Right kidney (tissue), 1 donor: ENCODE results near the gene SLC15A5.

Experiments
- DNase-seq: peaks from one replicate; pipeline ENCODE4 v3.0.0-alpha.2; 2016

SLC15A5 gene

DNA sequence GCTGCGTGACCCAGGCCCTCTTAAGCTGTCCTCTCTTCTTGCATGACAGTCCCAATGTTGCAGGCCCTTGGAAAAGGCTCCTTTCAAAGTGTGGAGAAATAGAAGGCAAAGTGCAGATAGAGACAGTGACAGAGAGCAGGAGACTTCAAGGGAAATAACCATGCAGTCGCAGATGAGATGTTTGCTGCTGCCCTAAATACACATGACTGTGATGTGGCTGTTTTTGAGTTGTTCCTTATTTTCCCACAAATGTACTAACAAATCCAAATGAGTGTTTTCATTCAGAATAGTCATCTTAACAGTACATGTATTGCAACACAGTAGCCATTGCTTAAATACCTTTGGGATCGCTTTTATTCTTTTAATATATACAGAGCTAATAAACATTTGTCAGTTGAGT is 101.6 kb downstream of the SLC15A5 start:
- no peak for DNase-seq

GRCh38 chr12:16174282-16174681 is 103.2 kb downstream of the SLC15A5 start:
- no peak for DNase-seq

DNA sequence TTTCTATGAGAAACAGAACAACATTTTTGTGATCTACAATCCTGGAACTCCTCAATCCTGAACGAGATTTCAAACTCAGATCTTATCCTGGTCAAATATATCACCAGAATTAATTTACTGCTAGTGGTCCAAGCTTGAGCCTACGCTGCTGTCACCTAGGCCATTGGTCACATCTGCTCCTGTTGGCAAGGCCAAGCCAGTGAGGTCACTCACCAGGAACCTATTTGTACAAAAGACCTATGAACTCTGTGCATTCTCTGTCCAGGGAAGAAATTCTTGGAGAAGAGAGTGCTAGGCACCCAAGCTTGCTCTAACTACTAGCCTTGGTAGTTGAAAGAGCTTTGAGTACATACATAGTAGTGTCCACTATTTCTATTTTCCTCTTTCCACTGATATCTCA is 106.1 kb downstream of the SLC15A5 start:
- DNase-seq = no peak

DNA sequence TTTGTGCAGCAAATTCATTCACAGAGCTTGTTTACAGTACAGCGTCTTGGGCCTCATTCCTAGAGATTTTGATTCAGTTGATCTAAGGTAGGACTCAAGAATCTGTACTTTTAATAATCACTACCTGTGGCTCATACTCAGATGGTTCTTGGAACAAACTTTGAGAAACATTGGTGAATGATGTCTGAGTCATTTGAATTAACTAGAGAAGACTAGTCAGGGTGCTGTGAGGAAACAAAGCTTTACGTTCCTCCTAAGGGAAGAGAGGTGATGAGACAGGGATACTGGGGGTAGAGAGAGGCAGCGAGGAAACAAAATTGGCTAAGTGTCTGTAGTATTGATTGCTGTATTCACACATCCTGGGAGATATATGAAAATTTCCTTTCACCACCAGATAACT is 109.4 kb downstream of the SLC15A5 start:
- DNase-seq = no peak

DNA sequence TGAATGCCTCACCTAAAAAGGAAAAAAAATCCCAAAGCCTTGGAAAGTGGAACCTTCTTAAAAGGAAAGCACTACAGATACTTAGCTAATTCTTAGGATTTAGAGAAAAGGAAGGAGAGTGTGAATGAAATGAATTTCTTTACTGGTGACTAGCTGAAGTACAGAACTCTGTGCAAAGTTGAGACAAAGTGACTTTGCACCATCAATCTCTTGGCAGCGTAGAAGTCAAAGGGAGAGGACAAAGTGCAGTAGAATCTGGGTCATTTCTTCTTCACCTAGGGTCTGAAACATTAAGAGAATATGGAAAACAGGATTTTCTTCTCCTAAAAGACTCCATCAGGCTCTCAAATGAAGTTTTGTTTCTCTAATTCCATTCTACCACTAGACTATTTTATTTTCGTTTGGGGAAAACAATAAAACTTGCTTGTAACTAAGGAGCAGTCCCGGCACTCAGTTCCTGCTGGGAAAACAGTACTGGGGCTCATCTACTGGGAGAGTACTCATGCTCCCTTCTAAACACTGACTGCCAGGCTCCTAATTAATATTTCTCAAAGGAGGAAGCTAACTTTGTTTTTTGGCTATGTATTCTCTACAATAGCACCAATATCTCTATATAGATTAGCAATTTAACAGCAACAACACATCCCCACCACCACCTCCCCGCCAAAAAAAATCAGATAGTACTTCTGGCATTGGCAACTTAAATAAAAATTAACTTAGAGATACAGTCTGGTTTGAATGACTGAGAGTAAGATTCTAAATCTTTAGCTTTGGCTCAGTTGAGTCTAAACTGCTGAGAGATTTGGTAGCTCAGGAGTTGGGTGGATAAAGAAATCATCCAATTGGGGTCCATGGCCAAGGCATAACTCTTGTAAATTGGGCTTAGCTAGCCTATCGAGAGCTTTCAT is 110.7 kb downstream of the SLC15A5 start:
- no peak for DNase-seq

GRCh38 chr12:16165506-16165905 is 112.0 kb downstream of the SLC15A5 start:
- peak; percentile 14 for DNase-seq

DNA sequence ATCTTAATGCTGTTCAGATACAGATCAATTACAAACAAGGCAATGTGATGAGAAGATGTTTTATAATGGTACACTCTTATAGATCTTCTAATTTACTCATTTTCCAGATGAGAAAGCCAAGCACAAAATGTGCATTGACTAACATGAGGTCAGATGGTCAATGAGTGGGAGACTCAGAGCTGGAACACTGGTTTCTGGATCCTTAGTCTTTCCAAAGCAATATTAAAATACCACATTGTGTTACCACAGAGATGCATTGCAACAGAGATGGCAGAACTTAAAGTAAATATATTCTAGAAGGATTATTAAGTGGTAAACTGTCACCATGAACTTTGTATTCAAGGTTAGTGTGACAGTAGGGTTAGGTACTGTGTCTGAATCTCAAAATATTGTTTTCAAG is 113.6 kb downstream of the SLC15A5 start:
- no peak for DNase-seq

DNA sequence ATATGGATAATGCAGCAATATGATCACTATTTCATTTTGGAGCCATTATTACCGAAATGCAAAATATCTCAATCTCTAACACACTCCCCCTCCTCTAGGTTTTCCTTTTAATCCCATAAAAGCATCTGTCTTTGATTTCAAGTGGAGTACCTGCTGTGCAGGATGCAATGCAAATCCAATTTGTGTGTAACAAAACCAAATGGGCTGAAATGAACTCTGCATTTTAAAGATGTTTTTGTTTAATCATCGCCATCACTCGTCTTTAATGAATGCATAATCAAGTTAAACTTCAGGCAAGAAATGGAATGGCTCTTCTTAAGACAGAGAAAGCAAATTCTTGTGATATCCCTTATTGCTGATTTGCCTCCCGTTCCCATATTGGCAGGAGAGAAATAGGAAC is 114.3 kb downstream of the SLC15A5 start:
- no peak for DNase-seq

DNA sequence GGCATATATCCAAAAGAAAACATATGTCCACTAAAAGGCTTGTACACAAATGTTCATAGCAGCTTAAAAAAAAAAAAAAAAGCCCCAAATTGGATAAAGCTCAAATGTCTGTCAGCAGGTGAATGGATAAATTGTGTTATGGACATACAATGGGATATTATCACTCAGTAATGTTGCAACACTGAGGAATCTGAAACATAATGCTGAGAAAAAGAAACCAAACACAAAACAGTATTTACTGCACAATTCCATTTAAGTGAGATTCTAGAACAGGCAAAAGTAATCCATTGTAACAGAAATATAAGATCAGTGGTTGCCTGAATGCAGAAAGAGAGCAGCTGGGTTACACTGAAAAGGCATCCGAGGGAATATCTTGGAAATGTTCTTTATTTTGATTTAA is 117.9 kb downstream of the SLC15A5 start:
- DNase-seq = no peak

DNA sequence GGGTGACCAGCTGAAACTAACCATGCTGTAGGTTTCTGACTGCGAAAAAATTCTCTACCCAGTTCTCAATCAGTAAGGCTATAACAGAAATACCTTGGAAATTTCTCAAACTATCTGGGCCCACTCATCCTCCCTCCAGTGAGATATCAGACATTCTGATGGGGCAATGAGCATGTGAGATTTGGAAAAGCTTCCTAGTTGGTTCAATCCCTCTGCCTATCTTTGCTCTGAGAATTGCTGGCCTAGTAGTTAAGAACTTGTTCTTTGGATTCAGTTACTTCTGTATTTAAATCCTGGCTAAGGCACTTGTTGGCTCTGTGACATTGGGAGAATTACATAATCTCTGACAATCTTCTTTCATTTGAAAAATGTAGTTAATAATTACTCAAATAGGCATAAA is 119.4 kb downstream of the SLC15A5 start:
- DNase-seq = no peak

GRCh38 chr12:16155938-16156337 is 121.5 kb downstream of the SLC15A5 start:
- no peak for DNase-seq

GRCh38 chr12:16154990-16155389 is 122.5 kb downstream of the SLC15A5 start:
- DNase-seq = no peak

DNA sequence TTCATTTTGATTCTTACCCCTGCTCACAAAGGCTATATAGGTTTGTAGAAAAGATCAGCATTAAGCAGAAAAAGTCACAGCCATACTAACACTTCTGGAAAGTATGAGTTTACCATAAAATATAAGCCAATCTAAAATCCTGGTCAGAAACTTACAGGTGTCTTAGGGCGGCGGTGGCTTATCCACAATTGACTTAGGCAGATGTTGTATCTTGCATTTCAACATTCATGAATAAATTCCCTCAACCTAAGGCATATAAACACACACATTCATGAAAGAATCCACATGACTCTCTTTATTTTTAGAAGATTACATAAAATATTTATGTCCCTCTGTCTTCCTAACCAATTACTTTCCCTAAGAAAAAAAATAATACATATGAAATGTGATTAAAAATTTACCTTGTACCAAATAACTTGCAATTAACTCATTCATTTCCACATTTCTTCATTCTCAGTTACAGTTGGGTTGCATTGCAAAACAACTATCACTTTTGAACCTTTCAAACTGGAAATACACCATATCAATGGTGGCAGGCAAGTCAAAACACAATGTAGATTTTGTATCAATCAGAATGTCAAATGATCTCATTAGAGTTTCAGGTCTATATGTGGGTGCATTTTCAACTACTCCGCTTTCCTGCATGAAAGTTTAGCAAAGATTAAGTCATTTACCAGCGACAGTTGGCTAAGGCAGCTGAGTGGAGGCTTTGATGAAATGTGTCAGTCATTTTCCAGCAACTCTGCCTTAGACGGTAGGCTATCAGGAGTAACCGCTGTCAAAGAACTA is 124.4 kb downstream of the SLC15A5 start:
- DNase-seq = no peak

DNA sequence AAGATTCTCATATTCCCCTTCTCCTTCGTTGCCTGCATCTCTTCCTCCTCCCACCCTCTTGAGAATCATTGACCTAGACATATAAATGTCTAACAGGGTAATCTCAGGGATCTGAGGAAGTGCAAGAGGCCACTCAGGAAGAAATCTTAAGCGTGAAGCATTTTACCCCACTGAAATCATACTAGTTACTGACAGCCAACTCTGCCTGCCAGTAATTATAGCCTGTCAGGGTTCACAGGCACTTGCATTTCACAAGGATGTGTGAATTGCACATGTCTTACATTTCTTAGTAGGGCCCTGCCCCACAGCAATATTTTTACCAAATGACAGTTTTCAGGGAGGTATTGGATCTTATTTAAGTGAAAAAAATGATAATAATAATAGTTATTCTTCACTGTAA is 127.2 kb downstream of the SLC15A5 start:
- no peak for DNase-seq

- no peak for DNase-seq
These were observed 128.5 kb downstream of the SLC15A5 start for GRCh38 chr12:16148938-16149337.
